ENCODE data around the gene C16orf95.
"Not testable (repeated sequence)": the region's sequence is repeated elsewhere in the genome, so short reads cannot be mapped to it uniquely, and the experiment has no call there.

The C16orf95 gene

GRCh38 chr16:87346517-87347060, 29.4 kb upstream of the C16orf95 start:
- DNase-seq (ENCODE audit: low read depth), result no peak

GRCh38 chr16:87345726-87346424, 28.7 kb upstream of the C16orf95 start:
- no peak for DNase-seq (ENCODE audit: low read depth)

GRCh38 chr16:87344931-87345631, 27.9 kb upstream of the C16orf95 start:
- DNase-seq (ENCODE audit: low read depth), result peak; percentile 22

GRCh38 chr16:87344165-87344930, 27.2 kb upstream of the C16orf95 start:
- no peak for DNase-seq (ENCODE audit: low read depth)

- no peak for DNase-seq (ENCODE audit: low read depth)
Observed at GRCh38 chr16:87343753-87344050, 26.5 kb upstream of the C16orf95 start.

GRCh38 chr16:87342978-87343752, 26.0 kb upstream of the C16orf95 start:
- no peak for DNase-seq (ENCODE audit: low read depth)

- DNase-seq (ENCODE audit: low read depth), result no peak
Observed at GRCh38 chr16:87342504-87342903, 25.3 kb upstream of the C16orf95 start.

- no peak for DNase-seq (ENCODE audit: low read depth)
Observed at GRCh38 chr16:87340198-87340597, 23.0 kb upstream of the C16orf95 start.

GRCh38 chr16:87339724-87340105, 22.5 kb upstream of the C16orf95 start:
- DNase-seq (ENCODE audit: low read depth), result not testable (repeated sequence)

GRCh38 chr16:87339086-87339723, 22.0 kb upstream of the C16orf95 start:
- DNase-seq (ENCODE audit: low read depth), result no peak

GRCh38 chr16:87338155-87338765, 21.1 kb upstream of the C16orf95 start:
- no peak for DNase-seq (ENCODE audit: low read depth)

GRCh38 chr16:87337262-87337771, 20.1 kb upstream of the C16orf95 start:
- DNase-seq (ENCODE audit: low read depth), result no peak

GRCh38 chr16:87336434-87337240, 19.4 kb upstream of the C16orf95 start:
- no peak for DNase-seq (ENCODE audit: low read depth)

GRCh38 chr16:87335625-87336433, 18.6 kb upstream of the C16orf95 start:
- no peak for DNase-seq (ENCODE audit: low read depth)

- no peak for DNase-seq (ENCODE audit: low read depth)
Observed at GRCh38 chr16:87334651-87335624, 17.7 kb upstream of the C16orf95 start.

- no peak for DNase-seq (ENCODE audit: low read depth)
Observed at GRCh38 chr16:87333581-87334331, 16.6 kb upstream of the C16orf95 start.

GRCh38 chr16:87333101-87333500, 15.9 kb upstream of the C16orf95 start:
- no peak for DNase-seq (ENCODE audit: low read depth)
